Gastroesophageal sphincter (tissue), 4 donors: ENCODE measurements around the gene MINDY2. TPM values are rescaled to one million over a fixed set of nuclear protein-coding genes. Genes with fewer than 3 reads are reported as not detected.

Experiments
- ATAC-seq: fragments of 150-250 bp; one replicate; pipeline ENCODE4 v1.9.1; 2016; ENCODE audit warnings: mild to moderate bottlenecking, moderate library complexity
- H3K27ac ChIP-seq, 4 donors: fragments of 200-600 bp; sonication (generic) in 3 of 4; 1 replicate in 3 of 4; 2 replicates in 1 of 4; pipeline ENCODE4 v1.5.1; 2016 to 2019
- H3K27me3 ChIP-seq: fragments of 200-600 bp; sonication (generic); one replicate; pipeline ENCODE4 v1.5.1; 2019
- H3K36me3 ChIP-seq, 2 donors: fragments of 200-600 bp; sonication (generic); one replicate each; pipeline ENCODE4 v1.5.1; 2019; ENCODE audit warnings: control low read depth in 1 of 2
- H3K4me1 ChIP-seq, 3 donors: fragments of 200-600 bp; sonication (generic); 1 replicate in 2 of 3; 2 replicates in 1 of 3; pipeline ENCODE4 v1.5.1; 2016 to 2019; ENCODE audit warnings: control low read depth in 2 of 3
- H3K4me3 ChIP-seq, 2 donors: fragments of 200-600 bp; sonication (generic); one replicate each; pipeline ENCODE4 v1.5.1; 2019; ENCODE audit warnings: mild to moderate bottlenecking in 1 of 2, moderate library complexity in 1 of 2
- H3K9me3 ChIP-seq, 3 donors: fragments of 200-600 bp; sonication (generic); one replicate each; pipeline ENCODE4 v1.5.1; 2017 to 2019; ENCODE audit warnings: control low read depth in 2 of 3
- CTCF ChIP-seq, 4 experiments: fragments of 200-600 bp in 2 of 4; fragments of 450-650 bp in 2 of 4; sonication (generic) in 1 of 4; IDR thresholded peaks; one replicate each; pipeline ENCODE4 v1.5.1; 2017 to 2019; ENCODE audit warnings: antibody characterized with exemption in 4 of 4, mild to moderate bottlenecking in 2 of 4, moderate library complexity in 2 of 4
- EP300 ChIP-seq: sonication (generic); formaldehyde crosslinking; IDR thresholded peaks from one replicate; pipeline ENCODE4 v1.6.1; 2017; ENCODE audit warnings: antibody characterized with exemption, mild to moderate bottlenecking
- POLR2A ChIP-seq, 2 donors: fragments of 450-650 bp; IDR thresholded peaks; one replicate each; pipeline ENCODE4 v1.6.1; 2017; ENCODE audit warnings: antibody characterized with exemption in 2 of 2, mild to moderate bottlenecking in 2 of 2, moderate library complexity in 1 of 2
- POLR2AphosphoS5 ChIP-seq: sonication (generic); formaldehyde crosslinking; IDR thresholded peaks from one replicate; pipeline ENCODE4 v1.6.1; 2017; ENCODE audit warnings: antibody characterized with exemption
- WGBS, 2 donors: methylation state at CpG; one replicate each; pipeline ENCODE4 v1.1.5; 2018; ENCODE audit warnings: low coverage in 1 of 2; 5-methylcytosine and 5-hydroxymethylcytosine counted together
- total RNA-seq, 4 donors: library from RNA; depleted of rRNA; stranded (reverse); fragments of >200 nt; gene quantifications; one replicate each; pipeline ENCODE4 v1.1.0, GENCODE V29; 2016

MINDY2 gene
- total RNA-seq, 4 donors from 2014 or later = 28.6 to 44.4 (median 38.4) TPM

- WGBS, 2 donors = 82% methylated on average over 1 of the region's 1 CpG; no CpG with 5 or more reads in 1 of the 2 donors
- H3K4me3 ChIP-seq = no peak overlapping the region
- H3K27ac ChIP-seq = no peak overlapping the region
- no peak for TF ChIP-seq POLR2A (IDR thresholded peaks at IDR 0.05)
- TF ChIP-seq EP300 = no peak
- no peak for TF ChIP-seq CTCF (IDR thresholded peaks at IDR 0.05)
- no peak for TF ChIP-seq POLR2AphosphoS5
- no peak for ATAC-seq
- no peaks in the 10 kb centered on the region for H3K27me3 ChIP-seq
- peaks cover 0 to 20% of the 10 kb centered on the region in 2 donors for H3K36me3 ChIP-seq
- no peaks in the 10 kb centered on the region for H3K9me3 ChIP-seq
- H3K4me1 ChIP-seq = no peaks in the 10 kb centered on the region
Observed at GRCh38 chr15:58873267-58873666, 102.2 kb downstream of the MINDY2 start.

- H3K27me3 ChIP-seq = no peaks in the 10 kb centered on the region
- no peak overlapping the region for H3K27ac ChIP-seq
- ATAC-seq = no peak
- no peak for TF ChIP-seq POLR2A (IDR thresholded peaks at IDR 0.05)
- TF ChIP-seq POLR2AphosphoS5 = no peak
- no peak for TF ChIP-seq CTCF (IDR thresholded peaks at IDR 0.05)
- TF ChIP-seq EP300 = no peak
- no peaks in the 10 kb centered on the region for H3K9me3 ChIP-seq
- H3K4me1 ChIP-seq = no peaks in the 10 kb centered on the region
- H3K4me3 ChIP-seq = no peak overlapping the region
- peaks cover 3 to 41% of the 10 kb centered on the region in 2 donors for H3K36me3 ChIP-seq
Observed at GRCh38 chr15:58875343-58875742, 104.2 kb downstream of the MINDY2 start.

- WGBS, 2 donors = 84 to 85% methylated on average over 5 to 6 of the region's 7 CpGs
- no peak for ATAC-seq
- Histone ChIP-seq H3K27ac (no peak overlapping the region), H3K9me3 (no peaks in the 10 kb centered on the region), H3K4me3 (no peak overlapping the region), H3K27me3 (no peaks in the 10 kb centered on the region), H3K36me3 (peaks cover 3 to 53% of the 10 kb centered on the region in 2 donors), H3K4me1 (no peaks in the 10 kb centered on the region)
- TF ChIP-seq EP300 (no peak), CTCF (IDR thresholded peaks at IDR 0.05) (no peak), POLR2A (IDR thresholded peaks at IDR 0.05) (no peak), POLR2AphosphoS5 (no peak)
Observed at GRCh38 chr15:58876306-58877106, 105.4 kb downstream of the MINDY2 start.

- Histone ChIP-seq H3K27me3 (no peaks in the 10 kb centered on the region), H3K36me3 (peaks cover 8 to 69% of the 10 kb centered on the region in 2 donors), H3K4me3 (no peak overlapping the region), H3K4me1 (no peaks in the 10 kb centered on the region), H3K9me3 (no peaks in the 10 kb centered on the region), H3K27ac (no peak overlapping the region)
- no peak for ATAC-seq
- TF ChIP-seq EP300 = no peak
- 97% methylated on average over 8 to 11 of the region's 12 CpGs for WGBS, 2 donors
Observed at GRCh38 chr15:58877999-58878825, 107.1 kb downstream of the MINDY2 start.

- H3K36me3 ChIP-seq = peaks cover 11 to 90% of the 10 kb centered on the region in 2 donors
- no peak for ATAC-seq
- no peak overlapping the region for H3K27ac ChIP-seq
- TF ChIP-seq EP300 (no peak), CTCF (IDR thresholded peaks at IDR 0.05) (no peak), POLR2AphosphoS5 (no peak), POLR2A (IDR thresholded peaks at IDR 0.05) (no peak)
- WGBS, 2 donors = 88% methylated on average over 2 to 3 of the region's 3 CpGs
- no peaks in the 10 kb centered on the region for H3K4me1 ChIP-seq
- no peaks in the 10 kb centered on the region for H3K9me3 ChIP-seq
- H3K27me3 ChIP-seq = no peaks in the 10 kb centered on the region
- no peak overlapping the region for H3K4me3 ChIP-seq
Observed at GRCh38 chr15:58880320-58880719, 109.2 kb downstream of the MINDY2 start.
